HEK293T (cell line): ENCODE measurements around the gene MYLK2.

Source experiments
- CTCF ChIA-PET: fragments of 350-600 bp; formaldehyde crosslinking; extraction: SDS; loops from one replicate; lab custom pipeline; 2021; ENCODE audit warnings: antibody characterized with exemption, inconsistent platforms; lab: Yijun Ruan, JAX
- POLR2A ChIA-PET: fragments of 350-600 bp; formaldehyde crosslinking; extraction: SDS; loops from one replicate; lab custom pipeline; 2020; ENCODE audit warnings: antibody characterized with exemption, inconsistent platforms; lab: Yijun Ruan, JAX
- DNase-seq: peaks from one replicate; pipeline ENCODE4 v3.0.0; 2012; ENCODE audit warnings: mixed read lengths; ENCODE audit errors: extremely low spot score
- ARNT ChIP-seq: fragments of 450-650 bp; IDR thresholded peaks from 2 replicates; pipeline ENCODE4 v1.6.1; 2017; ENCODE audit warnings: mild to moderate bottlenecking
- BHLHE40 ChIP-seq: fragments of 450-650 bp; IDR thresholded peaks from 2 replicates; pipeline ENCODE4 v1.6.1; 2016; ENCODE audit warnings: mild to moderate bottlenecking, moderate library complexity, borderline replicate concordance
- CTBP1 ChIP-seq: fragments of 450-650 bp; IDR thresholded peaks from 2 replicates; pipeline ENCODE4 v1.6.1; 2016; ENCODE audit warnings: borderline replicate concordance
- ELF4 ChIP-seq: fragments of 450-650 bp; IDR thresholded peaks from 2 replicates; pipeline ENCODE4 v1.6.1; 2017; ENCODE audit warnings: antibody characterized with exemption
- FOXA1 ChIP-seq: fragments of 450-650 bp; IDR thresholded peaks from 2 replicates; pipeline ENCODE4 v1.6.1; 2016; ENCODE audit warnings: mild to moderate bottlenecking
- FOXK2 ChIP-seq: fragments of 450-650 bp; IDR thresholded peaks from 2 replicates; pipeline ENCODE4 v1.6.1; 2016; ENCODE audit warnings: mild to moderate bottlenecking
- FOXM1 ChIP-seq: fragments of 450-650 bp; IDR thresholded peaks from 2 replicates; pipeline ENCODE4 v1.6.1; 2017; ENCODE audit warnings: mild to moderate bottlenecking, borderline replicate concordance
- HDGF ChIP-seq: fragments of 450-650 bp; IDR thresholded peaks from 2 replicates; pipeline ENCODE4 v1.6.1; 2017; ENCODE audit warnings: antibody characterized with exemption, borderline replicate concordance
- L3MBTL2 ChIP-seq: fragments of 450-650 bp; conservative IDR thresholded peaks from 2 replicates; pipeline ENCODE4 v1.6.1; 2016; ENCODE audit warnings: mild to moderate bottlenecking
- LEF1 ChIP-seq: fragments of 450-650 bp; IDR thresholded peaks from 2 replicates; pipeline ENCODE4 v1.6.1; 2017; ENCODE audit warnings: mild to moderate bottlenecking, borderline replicate concordance
- NFRKB ChIP-seq: fragments of 450-650 bp; IDR thresholded peaks from 2 replicates; pipeline ENCODE4 v1.6.1; 2016; ENCODE audit warnings: mild to moderate bottlenecking, moderate library complexity
- PKNOX1 ChIP-seq: fragments of 450-650 bp; IDR thresholded peaks from 2 replicates; pipeline ENCODE4 v1.6.1; 2016
- SP1 ChIP-seq: fragments of 450-650 bp; IDR thresholded peaks from 2 replicates; pipeline ENCODE4 v1.6.1; 2017
- SUZ12 ChIP-seq: fragments of 450-650 bp; IDR thresholded peaks from 2 replicates; pipeline ENCODE4 v1.6.1; 2016; ENCODE audit warnings: mild to moderate bottlenecking
- TARDBP ChIP-seq: fragments of 450-650 bp; IDR thresholded peaks from 2 replicates; pipeline ENCODE4 v1.6.1; 2016
- ZNF384 ChIP-seq: fragments of 450-650 bp; IDR thresholded peaks from 2 replicates; pipeline ENCODE4 v1.6.1; 2016

MYLK2 gene

GRCh38 chr20:31823360-31824124 is 4.4 kb downstream of the MYLK2 start:
- DNase-seq: no peak
- TF ChIP-seq LEF1: no peak
- no peak for TF ChIP-seq PKNOX1
- TF ChIP-seq FOXM1: no peak
- no peak for TF ChIP-seq ZNF384
- no peak for TF ChIP-seq SP1
- no peak for TF ChIP-seq ELF4
- no peak for TF ChIP-seq ARNT
- TF ChIP-seq TARDBP: no peak
- TF ChIP-seq FOXA1: no peak
- no peak for TF ChIP-seq FOXK2
- TF ChIP-seq HDGF: no peak
- no peak for TF ChIP-seq L3MBTL2
- TF ChIP-seq CTBP1: no peak
- TF ChIP-seq BHLHE40: no peak
- TF ChIP-seq SUZ12: no peak
- ChIA-PET CTCF (interaction anchor here (0.6 to 1.5 kb wide), 12 partner anchors 10 to 442 kb away, joined by 3 to 7 read pairs (median 3); no protein-coding TSS in a partner anchor), POLR2A (no interaction called here)

- POLR2A ChIA-PET: no interaction called here
- DNase-seq: no peak
- TF ChIP-seq HDGF: no peak
- TF ChIP-seq ZNF384: no peak
- TF ChIP-seq TARDBP: no peak
- no peak for TF ChIP-seq FOXK2
- no peak for TF ChIP-seq SP1
- no peak for TF ChIP-seq ELF4
- TF ChIP-seq L3MBTL2: no peak
- TF ChIP-seq SUZ12: no peak
- TF ChIP-seq FOXM1: no peak
- no peak for TF ChIP-seq ARNT
- TF ChIP-seq CTBP1: no peak
- no peak for TF ChIP-seq NFRKB
- no peak for TF ChIP-seq LEF1
- CTCF ChIA-PET: interaction anchor here (0.5 to 1.5 kb wide), 4 partner anchors 15 to 134 kb away, joined by 3 to 7 read pairs (median 4); no protein-coding TSS in a partner anchor
Measured at GRCh38 chr20:31824125-31824485, 4.9 kb downstream of the MYLK2 start.

- no peak for DNase-seq
- CTCF ChIA-PET: interaction anchor here (0.5 kb wide), 1 partner anchor 129 kb away, joined by 3 read pairs; no protein-coding TSS in a partner anchor
- POLR2A ChIA-PET: no interaction called here
- TF ChIP-seq ZNF384 (no peak), SP1 (no peak), NFRKB (no peak), BHLHE40 (no peak), LEF1 (no peak), PKNOX1 (no peak), ELF4 (no peak), TARDBP (no peak), FOXA1 (no peak), FOXM1 (no peak), L3MBTL2 (no peak), FOXK2 (no peak), SUZ12 (no peak), CTBP1 (no peak), HDGF (no peak), ARNT (no peak)
Measured at GRCh38 chr20:31824554-31825313, 5.6 kb downstream of the MYLK2 start.

- ChIA-PET POLR2A (no interaction called here), CTCF (interaction anchor here (1.2 kb wide), 1 partner anchor 20 kb away, joined by 4 read pairs; no protein-coding TSS in a partner anchor)
Measured at GRCh38 chr20:31826074-31826473, 6.9 kb downstream of the MYLK2 start.

More at GRCh38 chr20:31826074-31826473, 6.9 kb downstream of the MYLK2 start:
- TF ChIP-seq FOXK2 (no peak), NFRKB (no peak), TARDBP (no peak), ZNF384 (no peak), FOXA1 (no peak), L3MBTL2 (no peak), CTBP1 (no peak), PKNOX1 (no peak), SUZ12 (no peak), BHLHE40 (no peak), LEF1 (no peak), ELF4 (no peak)
- no peak for DNase-seq
